ENCODE results near the gene FBXW12.

FBXW12 gene

GRCh38 chr3:48345946-48346572 is 26.0 kb upstream of the FBXW12 start:
- Histone ChIP-seq H3K4me1 (no peaks in the 10 kb centered on the region), H3K9me3 (no peaks in the 10 kb centered on the region), H3K27me3 (no peaks in the 10 kb centered on the region), H4K20me1 (no peaks in the 10 kb centered on the region), H3K4me2 (no peak overlapping the region), H3K4me3 (no peak overlapping the region), H3K9ac (no peak overlapping the region), H3K27ac (no peak overlapping the region), H3K36me3 (no peaks in the 10 kb centered on the region)
- no peak for TF ChIP-seq Cebpa-rat (IDR thresholded peaks at IDR 0.05)

- Histone ChIP-seq H3K4me2 (no peak overlapping the region), H3K27ac (no peak overlapping the region), H3K27me3 (no peaks in the 10 kb centered on the region), H3K9me3 (no peaks in the 10 kb centered on the region), H4K20me1 (no peaks in the 10 kb centered on the region), H3K36me3 (no peaks in the 10 kb centered on the region), H3K4me1 (no peaks in the 10 kb centered on the region), H3K9ac (no peak overlapping the region), H3K4me3 (no peak overlapping the region)
- no peak for TF ChIP-seq Cebpa-rat (IDR thresholded peaks at IDR 0.05)
These were observed 24.5 kb upstream of the FBXW12 start for GRCh38 chr3:48347500-48347899.

- H3K4me1 ChIP-seq, result no peaks in the 10 kb centered on the region
- H4K20me1 ChIP-seq, result no peaks in the 10 kb centered on the region
- no peak overlapping the region for H3K4me3 ChIP-seq
- no peak for TF ChIP-seq Cebpa-rat (IDR thresholded peaks at IDR 0.05)
- H3K27ac ChIP-seq, result no peak overlapping the region
- no peak overlapping the region for H3K4me2 ChIP-seq
- H3K9me3 ChIP-seq, result peaks cover 25% of the 10 kb centered on the region
- H3K36me3 ChIP-seq, result no peaks in the 10 kb centered on the region
- no peak overlapping the region for H3K9ac ChIP-seq
- no peaks in the 10 kb centered on the region for H3K27me3 ChIP-seq
These were observed 19.5 kb upstream of the FBXW12 start for GRCh38 chr3:48352546-48352945.

DNA sequence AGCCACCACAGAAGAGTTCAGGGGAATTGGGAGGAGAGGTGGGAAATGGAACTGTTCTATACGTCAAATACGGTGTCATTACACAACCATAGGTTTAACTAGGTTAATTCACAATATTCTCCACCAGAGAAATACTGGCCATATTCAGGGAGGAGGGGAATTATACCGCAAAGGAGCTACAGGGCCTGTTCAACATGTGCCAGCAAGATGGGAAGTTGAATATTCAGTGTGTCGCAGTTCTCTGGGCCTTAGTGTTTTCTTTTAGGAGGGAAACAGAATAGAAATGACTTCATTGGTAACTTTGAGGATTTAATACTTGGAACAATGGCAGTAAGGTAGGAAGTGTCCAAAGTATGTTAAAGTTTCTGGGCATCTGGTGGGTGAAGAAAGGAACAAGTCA is 18.0 kb upstream of the FBXW12 start:
- Histone ChIP-seq H3K9me3 (peaks cover 36% of the 10 kb centered on the region), H3K27me3 (no peaks in the 10 kb centered on the region), H3K4me1 (no peaks in the 10 kb centered on the region), H4K20me1 (no peaks in the 10 kb centered on the region), H3K4me3 (no peak overlapping the region), H3K4me2 (no peak overlapping the region), H3K9ac (no peak overlapping the region), H3K27ac (no peak overlapping the region), H3K36me3 (no peaks in the 10 kb centered on the region)
- no peak for TF ChIP-seq Cebpa-rat (IDR thresholded peaks at IDR 0.05)

GRCh38 chr3:48356419-48356818 is 15.6 kb upstream of the FBXW12 start:
- H3K4me2 ChIP-seq, result no peak overlapping the region
- no peak overlapping the region for H3K27ac ChIP-seq
- H4K20me1 ChIP-seq, result no peaks in the 10 kb centered on the region
- peaks cover 44% of the 10 kb centered on the region for H3K9me3 ChIP-seq
- no peaks in the 10 kb centered on the region for H3K27me3 ChIP-seq
- no peaks in the 10 kb centered on the region for H3K36me3 ChIP-seq
- no peak for TF ChIP-seq Cebpa-rat (IDR thresholded peaks at IDR 0.05)
- no peak overlapping the region for H3K4me3 ChIP-seq
- H3K9ac ChIP-seq, result no peak overlapping the region
- H3K4me1 ChIP-seq, result no peaks in the 10 kb centered on the region

- Histone ChIP-seq H3K9me3 (peaks cover 41% of the 10 kb centered on the region), H3K4me1 (no peaks in the 10 kb centered on the region)
- TF ChIP-seq Cebpa-rat (IDR thresholded peaks at IDR 0.05), result no peak
These were observed 10.1 kb upstream of the FBXW12 start for GRCh38 chr3:48361928-48362327.

DNA sequence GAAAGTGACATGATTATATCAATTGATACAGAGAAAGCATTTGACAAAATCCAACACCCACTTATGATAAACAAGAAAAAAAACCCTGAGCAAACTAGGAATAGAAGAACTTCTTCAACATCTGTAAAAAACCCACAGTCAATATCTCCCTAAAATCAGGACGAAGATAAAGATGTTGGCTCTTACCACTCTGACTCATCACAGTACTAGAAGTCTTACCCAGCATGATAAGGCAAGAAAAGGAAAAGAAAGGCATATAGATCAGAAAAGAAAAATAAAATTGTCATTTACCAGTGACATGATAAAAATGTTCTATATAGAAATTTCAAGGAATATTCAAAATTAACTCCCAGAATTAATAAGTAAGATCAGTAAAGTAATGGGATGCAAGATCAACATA is 7.2 kb upstream of the FBXW12 start:
- Histone ChIP-seq H3K27ac (no peak overlapping the region), H3K9me3 (peaks cover 24% of the 10 kb centered on the region), H3K27me3 (no peaks in the 10 kb centered on the region), H3K4me2 (no peak overlapping the region), H4K20me1 (no peaks in the 10 kb centered on the region), H3K36me3 (no peaks in the 10 kb centered on the region), H3K4me3 (no peak overlapping the region), H3K4me1 (no peaks in the 10 kb centered on the region), H3K9ac (no peak overlapping the region)
- no peak for TF ChIP-seq Cebpa-rat (IDR thresholded peaks at IDR 0.05)

More at GRCh38 chr3:48361928-48362327, 10.1 kb upstream of the FBXW12 start:
- H3K27me3 ChIP-seq, result no peaks in the 10 kb centered on the region
- H3K4me3 ChIP-seq, result no peak overlapping the region
- no peak overlapping the region for H3K9ac ChIP-seq
- no peaks in the 10 kb centered on the region for H4K20me1 ChIP-seq
- H3K4me2 ChIP-seq, result no peak overlapping the region
- no peak overlapping the region for H3K27ac ChIP-seq
- no peaks in the 10 kb centered on the region for H3K36me3 ChIP-seq

DNA sequence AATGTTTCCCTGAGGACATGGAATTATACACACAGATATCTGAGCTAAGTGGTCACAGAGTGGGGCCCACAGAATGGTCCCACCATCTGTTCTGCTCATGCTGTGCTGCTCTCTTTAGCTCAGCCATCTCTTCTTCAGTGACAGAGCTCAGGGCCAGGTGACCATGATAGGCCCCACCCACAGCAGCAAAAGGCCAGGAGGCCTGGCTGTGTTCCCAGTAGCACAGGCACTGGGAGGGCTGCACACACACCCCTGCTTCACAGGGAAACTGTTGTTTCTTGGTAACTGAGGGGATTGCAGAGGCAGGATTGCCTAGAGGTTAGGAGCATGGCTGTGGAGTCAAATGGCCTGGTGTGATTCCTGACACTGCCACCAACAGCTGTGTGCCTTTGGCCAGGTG is 4.8 kb upstream of the FBXW12 start:
- TF ChIP-seq Cebpa-rat (IDR thresholded peaks at IDR 0.05), result no peak
- Histone ChIP-seq H3K27ac (no peak overlapping the region), H3K9ac (no peak overlapping the region), H3K27me3 (no peaks in the 10 kb centered on the region), H3K4me2 (no peak overlapping the region), H3K9me3 (peaks cover 12% of the 10 kb centered on the region), H3K4me1 (no peaks in the 10 kb centered on the region), H4K20me1 (no peaks in the 10 kb centered on the region), H3K4me3 (no peak overlapping the region), H3K36me3 (no peaks in the 10 kb centered on the region)

GRCh38 chr3:48369693-48370332 is 2.2 kb upstream of the FBXW12 start:
- no peak overlapping the region for H3K4me3 ChIP-seq
- H3K27ac ChIP-seq, result no peak overlapping the region
- no peak for TF ChIP-seq Cebpa-rat (IDR thresholded peaks at IDR 0.05)
- no peak overlapping the region for H3K9ac ChIP-seq
- H3K4me2 ChIP-seq, result no peak overlapping the region
- H3K9me3 ChIP-seq, result no peaks in the 10 kb centered on the region
- no peaks in the 10 kb centered on the region for H3K36me3 ChIP-seq
- H4K20me1 ChIP-seq, result no peaks in the 10 kb centered on the region
- H3K4me1 ChIP-seq, result no peaks in the 10 kb centered on the region
- no peaks in the 10 kb centered on the region for H3K27me3 ChIP-seq

GRCh38 chr3:48370333-48370713 is 1.7 kb upstream of the FBXW12 start:
- no peak overlapping the region for H3K4me3 ChIP-seq
- no peak overlapping the region for H3K9ac ChIP-seq
- no peak overlapping the region for H3K27ac ChIP-seq
- H3K36me3 ChIP-seq, result no peaks in the 10 kb centered on the region
- H3K9me3 ChIP-seq, result no peaks in the 10 kb centered on the region
- TF ChIP-seq Cebpa-rat (IDR thresholded peaks at IDR 0.05), result no peak
- H3K4me1 ChIP-seq, result no peaks in the 10 kb centered on the region
- H4K20me1 ChIP-seq, result no peaks in the 10 kb centered on the region
- H3K4me2 ChIP-seq, result no peak overlapping the region
- H3K27me3 ChIP-seq, result no peaks in the 10 kb centered on the region
